ENCODE results near the gene NOMO2.
"Not testable (repeated sequence)": the region's sequence is repeated elsewhere in the genome, so short reads cannot be mapped to it uniquely, and the experiment has no call there.

NOMO2 gene

GRCh38 chr16:18561727-18562314, at the start of gene NOMO2:
Gene NOMO2 (minus strand): TSS chr16:18562097. CDS start chr16:18562040, 57 bp downstream.
- peak; percentile 76 to 83 for DNase-seq (ENCODE audit: low read depth in 2 of 2)

- not testable (repeated sequence) for DNase-seq (ENCODE audit: low read depth in 2 of 2)
Measured at GRCh38 chr16:18610147-18610803, 48.4 kb upstream of the NOMO2 start.

- DNase-seq (ENCODE audit: low read depth in 2 of 2) = not testable (repeated sequence)
Measured at GRCh38 chr16:18608271-18608670, 46.4 kb upstream of the NOMO2 start.

GRCh38 chr16:18603572-18604246, 41.8 kb upstream of the NOMO2 start:
- not testable (repeated sequence) for DNase-seq (ENCODE audit: low read depth in 2 of 2)

GRCh38 chr16:18598582-18598981, 36.7 kb upstream of the NOMO2 start:
- not testable (repeated sequence) for DNase-seq (ENCODE audit: low read depth in 2 of 2)

- not testable (repeated sequence) for DNase-seq (ENCODE audit: low read depth in 2 of 2)
Measured at GRCh38 chr16:18597734-18598133, 35.8 kb upstream of the NOMO2 start.

GRCh38 chr16:18597319-18597718, 35.4 kb upstream of the NOMO2 start:
- DNase-seq (ENCODE audit: low read depth in 2 of 2) = not testable (repeated sequence)

GRCh38 chr16:18595796-18596195, 33.9 kb upstream of the NOMO2 start:
- not testable (repeated sequence) for DNase-seq (ENCODE audit: low read depth in 2 of 2)

- DNase-seq (ENCODE audit: low read depth in 2 of 2) = not testable (repeated sequence)
Measured at GRCh38 chr16:18594880-18595279, 33.0 kb upstream of the NOMO2 start.

- not testable (repeated sequence) for DNase-seq (ENCODE audit: low read depth in 2 of 2)
Measured at GRCh38 chr16:18593904-18594303, 32.0 kb upstream of the NOMO2 start.

GRCh38 chr16:18592982-18593381, 31.1 kb upstream of the NOMO2 start:
- DNase-seq (ENCODE audit: low read depth in 2 of 2) = not testable (repeated sequence)

GRCh38 chr16:18591908-18592307, 30.0 kb upstream of the NOMO2 start:
- DNase-seq (ENCODE audit: low read depth in 2 of 2) = not testable (repeated sequence)

GRCh38 chr16:18591441-18591840, 29.5 kb upstream of the NOMO2 start:
- DNase-seq (ENCODE audit: low read depth in 2 of 2) = not testable (repeated sequence)

- DNase-seq (ENCODE audit: low read depth in 2 of 2) = not testable (repeated sequence)
Measured at GRCh38 chr16:18589806-18590205, 27.9 kb upstream of the NOMO2 start.

GRCh38 chr16:18586560-18587540, 25.0 kb upstream of the NOMO2 start:
- DNase-seq (ENCODE audit: low read depth in 2 of 2) = not testable (repeated sequence)

GRCh38 chr16:18585789-18586188, 23.9 kb upstream of the NOMO2 start:
- not testable (repeated sequence) for DNase-seq (ENCODE audit: low read depth in 2 of 2)

GRCh38 chr16:18582902-18583301, 21.0 kb upstream of the NOMO2 start:
- no peak for DNase-seq (ENCODE audit: low read depth in 2 of 2)

GRCh38 chr16:18580396-18580795, 18.5 kb upstream of the NOMO2 start:
- not testable (repeated sequence) for DNase-seq (ENCODE audit: low read depth in 2 of 2)

- not testable (repeated sequence) for DNase-seq (ENCODE audit: low read depth in 2 of 2)
Measured at GRCh38 chr16:18579261-18579660, 17.4 kb upstream of the NOMO2 start.

GRCh38 chr16:18577942-18578341, 16.0 kb upstream of the NOMO2 start:
- DNase-seq (ENCODE audit: low read depth in 2 of 2) = not testable (repeated sequence)

GRCh38 chr16:18575945-18576344, 14.0 kb upstream of the NOMO2 start:
- not testable (repeated sequence) for DNase-seq (ENCODE audit: low read depth in 2 of 2)

Measured in stimulated activated CD4-positive, alpha-beta T cell treated with anti-CD3 and anti-CD28 coated beads, Interleukin-1b, Interleukin-23, amount 100 ng/mL, for 1 hour (primary cell).